Hippocampal formation (tissue), 2 donors: ENCODE results near the gene PCP2.
"Not testable (repeated sequence)": the region's sequence is repeated elsewhere in the genome, so short reads cannot be mapped to it uniquely, and the experiment has no call there.

Experiments used
- DNase-seq, 2 donors: peaks; one replicate each; lab custom pipeline; 2025; lab: John Stamatoyannopoulos, UW

Gene PCP2

GRCh38 chr19:7661744-7662538, 28.4 kb upstream of the PCP2 start:
- no peak for DNase-seq

GRCh38 chr19:7658219-7658686, 24.7 kb upstream of the PCP2 start:
- peak in 1 of 2 donors; percentile 46 for DNase-seq

GRCh38 chr19:7657131-7657751, 23.7 kb upstream of the PCP2 start:
- DNase-seq = no peak

- no peak for DNase-seq
Measured at GRCh38 chr19:7655581-7655980, 22.1 kb upstream of the PCP2 start.

GRCh38 chr19:7654401-7654800, 20.9 kb upstream of the PCP2 start:
- no peak for DNase-seq

- peak; percentile 47 to 64 for DNase-seq
Measured at GRCh38 chr19:7652061-7652641, 18.6 kb upstream of the PCP2 start.

GRCh38 chr19:7650148-7650547, 16.6 kb upstream of the PCP2 start:
- no peak for DNase-seq

- no peak for DNase-seq
Measured at GRCh38 chr19:7648265-7649014, 14.9 kb upstream of the PCP2 start.

- DNase-seq = no peak
Measured at GRCh38 chr19:7647156-7647555, 13.6 kb upstream of the PCP2 start.

GRCh38 chr19:7646426-7646700, 12.8 kb upstream of the PCP2 start:
- no peak for DNase-seq

- DNase-seq = no peak
Measured at GRCh38 chr19:7645656-7646425, 12.3 kb upstream of the PCP2 start.

- DNase-seq = no peak
Measured at GRCh38 chr19:7645163-7645562, 11.6 kb upstream of the PCP2 start.

GRCh38 chr19:7644550-7644877, 11.0 kb upstream of the PCP2 start:
- no peak for DNase-seq

GRCh38 chr19:7643629-7644549, 10.4 kb upstream of the PCP2 start:
- DNase-seq = not testable (repeated sequence)

GRCh38 chr19:7643031-7643415, 9.5 kb upstream of the PCP2 start:
- DNase-seq = no peak

GRCh38 chr19:7642295-7643030, 8.9 kb upstream of the PCP2 start:
- DNase-seq = no peak

GRCh38 chr19:7641290-7642276, 8.1 kb upstream of the PCP2 start:
- DNase-seq = no peak

- DNase-seq = no peak
Measured at GRCh38 chr19:7640803-7641202, 7.3 kb upstream of the PCP2 start.

GRCh38 chr19:7639863-7640348, 6.4 kb upstream of the PCP2 start:
- DNase-seq = no peak
